ENCODE results near the gene ZBTB22. TPM values are rescaled to one million over a fixed set of nuclear protein-coding genes. Genes with fewer than 3 reads are reported as not detected.

ZBTB22 gene
- total RNA-seq, 1 experiment from 2014 or later, result 11.7 TPM

DNA sequence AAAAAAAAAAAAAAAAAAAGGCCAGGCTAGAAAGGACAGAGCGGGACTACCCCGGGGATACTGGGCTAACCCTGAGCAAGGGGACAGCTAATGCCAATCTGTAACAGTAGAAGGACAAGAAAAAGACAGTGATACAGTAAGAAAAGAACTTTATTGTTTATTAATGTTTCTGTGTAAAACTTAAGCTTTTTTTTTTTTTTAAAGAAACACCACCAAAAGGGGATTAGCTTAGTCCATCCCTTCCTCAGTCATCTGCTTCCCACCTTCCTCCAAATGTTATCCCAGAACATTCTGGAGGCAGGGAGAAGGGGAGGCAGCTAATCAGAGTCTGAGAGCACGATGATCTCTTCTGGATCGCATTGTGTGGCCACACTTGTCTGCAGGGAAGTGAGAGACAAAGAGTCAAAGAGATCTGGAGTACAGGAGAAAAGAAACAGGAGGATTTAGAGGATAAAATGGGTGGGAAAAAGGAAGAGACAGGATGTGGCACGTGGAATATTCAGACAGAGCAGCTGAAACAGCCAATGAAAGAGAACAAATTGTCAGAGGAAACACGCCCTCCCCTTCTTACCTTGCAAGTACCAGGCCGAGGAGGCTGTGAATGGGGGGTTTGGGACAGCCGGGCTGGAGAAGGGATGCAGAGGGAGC is 1.0 kb upstream of the ZBTB22 start:
- peak overlapping the region; percentile 68 for H3K27ac ChIP-seq (ENCODE audit: low read depth, low read length)
- no peaks in the 10 kb centered on the region for H3K9me3 ChIP-seq (ENCODE audit: control insufficient read depth in 1 of 2, insufficient read depth in 1 of 2, low read depth in 1 of 2, low read length in 2 of 2)
- DNase-seq (ENCODE audit: low read depth, low spot score) (no peak), ATAC-seq (no peak)
- H3K9me2 ChIP-seq (ENCODE audit: insufficient read depth), result no peaks in the 10 kb centered on the region
- H4K20me1 ChIP-seq (ENCODE audit: insufficient read depth), result no peaks in the 10 kb centered on the region
- no TSS peak for BruUV-seq (replicated peaks)
- H3K36me3 ChIP-seq (ENCODE audit: control insufficient read depth in 1 of 2, insufficient read depth in 2 of 2, low read length in 2 of 2), result peaks cover 22 to 29% of the 10 kb centered on the region in 2 experiments; a peak in 3 of 4 replicates
- H3K27me3 ChIP-seq (ENCODE audit: insufficient read depth, low read length), result no peaks in the 10 kb centered on the region
- POLR2A ChIA-PET, result interaction anchor here (0.7 to 2.3 kb wide), 11 partner anchors 10 to 1123 kb away, joined by 3 to 13 read pairs (median 7); partner anchors contain the start of genes B3GALT4, PFDN6, PHF1 and RGL2
- intact Hi-C loops (cut with micrococcal nuclease), result no loop called here
- peak overlapping the region; percentile 55 to 63 for H3K4me3 ChIP-seq (replicated peaks in 1 of 2; ENCODE audit: low read depth in 1 of 2, low read length in 2 of 2)
- RAD21 ChIA-PET (ENCODE audit: low non-redundant PET in 1 of 2, low total read pairs in 2 of 2, uncharacterized antibody in 2 of 2, unreplicated experiment in 2 of 2), result interaction anchor here in 1 of 2 experiments (0.8 kb wide), 1 partner anchor 19 kb away, joined by 3 read pairs; no protein-coding TSS in a partner anchor
- H3K4me2 ChIP-seq (ENCODE audit: low read length), result peak overlapping the region; percentile 87
- H2AFZ ChIP-seq (ENCODE audit: low read depth, low read length, poor library complexity, severe bottlenecking), result no peak overlapping the region
- H3K9ac ChIP-seq (ENCODE audit: low read length), result peak overlapping the region; percentile 61
- CTCF ChIA-PET, result interaction anchor here (1.0 to 1.8 kb wide), 4 partner anchors 21 to 193 kb away, joined by 4 to 9 read pairs (median 4); partner anchors contain the start of gene B3GALT4
- peaks cover 42% of the 10 kb centered on the region for H3K79me2 ChIP-seq (ENCODE audit: insufficient read depth, low read length)
- TF ChIP-seq RAD21 (IDR thresholded peaks at IDR 0.05; ENCODE audit: low read depth), result no peak
- TF ChIP-seq, protein P1, sequence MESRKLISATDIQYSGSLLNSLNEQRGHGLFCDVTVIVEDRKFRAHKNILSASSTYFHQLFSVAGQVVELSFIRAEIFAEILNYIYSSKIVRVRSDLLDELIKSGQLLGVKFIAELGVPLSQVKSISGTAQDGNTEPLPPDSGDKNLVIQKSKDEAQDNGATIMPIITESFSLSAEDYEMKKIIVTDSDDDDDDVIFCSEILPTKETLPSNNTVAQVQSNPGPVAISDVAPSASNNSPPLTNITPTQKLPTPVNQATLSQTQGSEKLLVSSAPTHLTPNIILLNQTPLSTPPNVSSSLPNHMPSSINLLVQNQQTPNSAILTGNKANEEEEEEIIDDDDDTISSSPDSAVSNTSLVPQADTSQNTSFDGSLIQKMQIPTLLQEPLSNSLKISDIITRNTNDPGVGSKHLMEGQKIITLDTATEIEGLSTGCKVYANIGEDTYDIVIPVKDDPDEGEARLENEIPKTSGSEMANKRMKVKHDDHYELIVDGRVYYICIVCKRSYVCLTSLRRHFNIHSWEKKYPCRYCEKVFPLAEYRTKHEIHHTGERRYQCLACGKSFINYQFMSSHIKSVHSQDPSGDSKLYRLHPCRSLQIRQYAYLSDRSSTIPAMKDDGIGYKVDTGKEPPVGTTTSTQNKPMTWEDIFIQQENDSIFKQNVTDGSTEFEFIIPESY (IDR thresholded peaks at IDR 0.05; ENCODE audit: extremely low read depth, insufficient replicate concordance, low read length), result no peak
- peaks cover 36 to 67% of the 10 kb centered on the region in 2 experiments for H3K4me1 ChIP-seq (ENCODE audit: control insufficient read depth in 1 of 2, insufficient read depth in 2 of 2, low read length in 2 of 2)

DNA sequence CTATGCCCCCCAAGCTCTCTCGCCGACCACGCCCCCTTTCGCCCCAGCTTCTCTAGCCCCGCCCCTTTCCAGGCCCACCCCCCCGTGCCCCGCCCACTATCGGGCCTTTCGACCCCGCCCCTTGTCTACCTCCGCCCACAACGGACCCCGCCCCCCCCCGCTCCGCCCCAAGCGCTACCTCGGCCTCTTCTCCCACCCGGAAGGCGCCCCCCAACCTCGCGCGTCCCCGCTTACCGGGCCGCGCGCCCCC is 200 bp downstream of the ZBTB22 start:
- intact Hi-C loops (cut with micrococcal nuclease), result no loop called here
- no peaks in the 10 kb centered on the region for H3K27me3 ChIP-seq (ENCODE audit: insufficient read depth, low read length)
- no peaks in the 10 kb centered on the region for H3K9me2 ChIP-seq (ENCODE audit: insufficient read depth)
- peak overlapping the region; percentile 87 for H3K4me2 ChIP-seq (ENCODE audit: low read length)
- DNase-seq (ENCODE audit: low read depth, low spot score) (no peak), ATAC-seq (no peak)
- H4K20me1 ChIP-seq (ENCODE audit: insufficient read depth), result no peaks in the 10 kb centered on the region
- no peak overlapping the region for H2AFZ ChIP-seq (ENCODE audit: low read depth, low read length, poor library complexity, severe bottlenecking)
- ChIA-PET POLR2A (interaction anchor here (0.6 to 2.3 kb wide), 13 partner anchors 9 to 1122 kb away, joined by 3 to 13 read pairs (median 5); partner anchors contain the start of genes B3GALT4, PFDN6, PHF1 and RGL2), CTCF (interaction anchor here (1.0 to 1.8 kb wide), 6 partner anchors 16 to 192 kb away, joined by 3 to 10 read pairs (median 4); partner anchors contain the start of genes B3GALT4 and RGL2), RAD21 (ENCODE audit: low non-redundant PET in 1 of 2, low total read pairs in 2 of 2, uncharacterized antibody in 2 of 2, unreplicated experiment in 2 of 2) (no interaction called here)
- H3K9me3 ChIP-seq (ENCODE audit: control insufficient read depth in 1 of 2, insufficient read depth in 1 of 2, low read depth in 1 of 2, low read length in 2 of 2), result no peaks in the 10 kb centered on the region
- peak overlapping the region; percentile 61; the same call in 1 of the 2 replicates for H3K9ac ChIP-seq (ENCODE audit: low read length)
- peaks cover 39 to 71% of the 10 kb centered on the region in 2 experiments for H3K4me1 ChIP-seq (ENCODE audit: control insufficient read depth in 1 of 2, insufficient read depth in 2 of 2, low read length in 2 of 2)
- peak overlapping the region; percentile 55 to 63 for H3K4me3 ChIP-seq (replicated peaks in 1 of 2; ENCODE audit: low read depth in 1 of 2, low read length in 2 of 2)
- no TSS peak for BruUV-seq (replicated peaks)
- no peak overlapping the region for H3K27ac ChIP-seq (ENCODE audit: low read depth, low read length)
- no peak for TF ChIP-seq ZFX (IDR thresholded peaks at IDR 0.05)
- TF ChIP-seq SP1 (IDR thresholded peaks at IDR 0.05; ENCODE audit: low read depth), result no peak
- TF ChIP-seq RAD21 (IDR thresholded peaks at IDR 0.05; ENCODE audit: low read depth), result no peak
- TF ChIP-seq, protein P2, sequence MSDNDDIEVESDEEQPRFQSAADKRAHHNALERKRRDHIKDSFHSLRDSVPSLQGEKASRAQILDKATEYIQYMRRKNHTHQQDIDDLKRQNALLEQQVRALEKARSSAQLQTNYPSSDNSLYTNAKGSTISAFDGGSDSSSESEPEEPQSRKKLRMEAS (IDR thresholded peaks at IDR 0.05), result no peak
- TF ChIP-seq EZH2phosphoT487 (IDR thresholded peaks at IDR 0.05; ENCODE audit: borderline replicate concordance), result no peak
- TF ChIP-seq SRF (IDR thresholded peaks at IDR 0.05; ENCODE audit: low read depth), result no peak
- TF ChIP-seq, protein P3, sequence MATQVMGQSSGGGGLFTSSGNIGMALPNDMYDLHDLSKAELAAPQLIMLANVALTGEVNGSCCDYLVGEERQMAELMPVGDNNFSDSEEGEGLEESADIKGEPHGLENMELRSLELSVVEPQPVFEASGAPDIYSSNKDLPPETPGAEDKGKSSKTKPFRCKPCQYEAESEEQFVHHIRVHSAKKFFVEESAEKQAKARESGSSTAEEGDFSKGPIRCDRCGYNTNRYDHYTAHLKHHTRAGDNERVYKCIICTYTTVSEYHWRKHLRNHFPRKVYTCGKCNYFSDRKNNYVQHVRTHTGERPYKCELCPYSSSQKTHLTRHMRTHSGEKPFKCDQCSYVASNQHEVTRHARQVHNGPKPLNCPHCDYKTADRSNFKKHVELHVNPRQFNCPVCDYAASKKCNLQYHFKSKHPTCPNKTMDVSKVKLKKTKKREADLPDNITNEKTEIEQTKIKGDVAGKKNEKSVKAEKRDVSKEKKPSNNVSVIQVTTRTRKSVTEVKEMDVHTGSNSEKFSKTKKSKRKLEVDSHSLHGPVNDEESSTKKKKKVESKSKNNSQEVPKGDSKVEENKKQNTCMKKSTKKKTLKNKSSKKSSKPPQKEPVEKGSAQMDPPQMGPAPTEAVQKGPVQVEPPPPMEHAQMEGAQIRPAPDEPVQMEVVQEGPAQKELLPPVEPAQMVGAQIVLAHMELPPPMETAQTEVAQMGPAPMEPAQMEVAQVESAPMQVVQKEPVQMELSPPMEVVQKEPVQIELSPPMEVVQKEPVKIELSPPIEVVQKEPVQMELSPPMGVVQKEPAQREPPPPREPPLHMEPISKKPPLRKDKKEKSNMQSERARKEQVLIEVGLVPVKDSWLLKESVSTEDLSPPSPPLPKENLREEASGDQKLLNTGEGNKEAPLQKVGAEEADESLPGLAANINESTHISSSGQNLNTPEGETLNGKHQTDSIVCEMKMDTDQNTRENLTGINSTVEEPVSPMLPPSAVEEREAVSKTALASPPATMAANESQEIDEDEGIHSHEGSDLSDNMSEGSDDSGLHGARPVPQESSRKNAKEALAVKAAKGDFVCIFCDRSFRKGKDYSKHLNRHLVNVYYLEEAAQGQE (IDR thresholded peaks at IDR 0.05; ENCODE audit: low read depth), result no peak
- TF ChIP-seq ELF1 (IDR thresholded peaks at IDR 0.05; ENCODE audit: borderline replicate concordance, low read depth), result no peak
- no peak for TF ChIP-seq POLR2A (IDR thresholded peaks at IDR 0.05; ENCODE audit: borderline replicate concordance, extremely low read depth, insufficient read depth, insufficient read length)
- no peak for TF ChIP-seq JUND (IDR thresholded peaks at IDR 0.05)
- TF ChIP-seq FOSL1 (IDR thresholded peaks at IDR 0.05; ENCODE audit: low read depth), result no peak
- TF ChIP-seq POLR2AphosphoS5 (IDR thresholded peaks at IDR 0.05; ENCODE audit: low read depth, low read length), result no peak
- no peak for TF ChIP-seq SIN3A (IDR thresholded peaks at IDR 0.05; ENCODE audit: low read depth)
- peaks cover 22 to 29% of the 10 kb centered on the region in 2 experiments; a peak in 3 of 4 replicates for H3K36me3 ChIP-seq (ENCODE audit: control insufficient read depth in 1 of 2, insufficient read depth in 2 of 2, low read length in 2 of 2)
- H3K79me2 ChIP-seq (ENCODE audit: insufficient read depth, low read length), result peaks cover 49% of the 10 kb centered on the region
